Prostate gland (tissue), 2 donors: Measurements from ENCODE around the gene NBEA. TPM values are rescaled to one million over a fixed set of nuclear protein-coding genes. Genes with fewer than 3 reads are reported as not detected.

Experiments
- DNase-seq: peaks from one replicate; pipeline ENCODE4 v3.0.0-alpha.2; 2019; ENCODE audit warnings: low spot score
- H3K27ac ChIP-seq, 2 donors: fragments of 200-600 bp; sonication (generic); 2 replicates each; pipeline ENCODE4 v1.5.1; 2017 to 2019
- H3K27me3 ChIP-seq: fragments of 200-600 bp; sonication (generic); replicated peaks from 2 replicates; pipeline ENCODE4 v1.5.1; 2019; ENCODE audit not compliant: insufficient read depth
- H3K36me3 ChIP-seq, 2 donors: fragments of 200-600 bp; sonication (generic); 1 replicate in 1 of 2; 2 replicates in 1 of 2; pipeline versions ENCODE4 v1.5.1 to v1.8.1; 2017 to 2019
- H3K4me1 ChIP-seq: fragments of 200-600 bp; sonication (generic); replicated peaks from 2 replicates; pipeline ENCODE4 v1.5.1; 2019
- H3K4me3 ChIP-seq, 2 donors: fragments of 200-600 bp; sonication (generic); 2 replicates each; pipeline ENCODE4 v1.5.1; 2017 to 2019
- H3K9me3 ChIP-seq: fragments of 200-600 bp; sonication (generic); 2 replicates; pipeline ENCODE4 v1.5.1; 2017
- POLR2A ChIP-seq: fragments of 450-650 bp; IDR thresholded peaks from one replicate; pipeline ENCODE4 v1.6.1; 2016; ENCODE audit warnings: antibody characterized with exemption, mild to moderate bottlenecking
- POLR2AphosphoS5 ChIP-seq: sonication (generic); formaldehyde crosslinking; IDR thresholded peaks from one replicate; pipeline ENCODE4 v1.6.1; 2017; ENCODE audit warnings: antibody characterized with exemption
- WGBS: methylation state at CpG from one replicate; pipeline ENCODE4 v1.1.5; 2018; 5-methylcytosine and 5-hydroxymethylcytosine counted together
- intact Hi-C: fragments of 100-400 bp; cut with DNase I; formaldehyde crosslinking; loops from one replicate; pipeline ENCODE4 v1.14.2; 2022
- total RNA-seq, 2 donors: library from RNA; depleted of rRNA; stranded (reverse); fragments of >200 nt; gene quantifications; one replicate each; pipeline ENCODE4 v1.1.0, GENCODE V29; 2016
- TF ChIP-seq, protein P1 (sequence below), 4 experiments: fragments of 200-600 bp in 2 of 4; fragments of 450-650 bp in 2 of 4; sonication (generic) in 2 of 4; IDR thresholded peaks; 1 replicate in 3 of 4; 2 replicates in 1 of 4; pipeline ENCODE4 v1.5.1; 2016 to 2019; ENCODE audit warnings: antibody characterized with exemption in 4 of 4, mild to moderate bottlenecking in 2 of 4, moderate library complexity in 2 of 4

The NBEA gene
- total RNA-seq, 2 donors from 2014 or later: 13.6 to 16.9 TPM

DNA sequence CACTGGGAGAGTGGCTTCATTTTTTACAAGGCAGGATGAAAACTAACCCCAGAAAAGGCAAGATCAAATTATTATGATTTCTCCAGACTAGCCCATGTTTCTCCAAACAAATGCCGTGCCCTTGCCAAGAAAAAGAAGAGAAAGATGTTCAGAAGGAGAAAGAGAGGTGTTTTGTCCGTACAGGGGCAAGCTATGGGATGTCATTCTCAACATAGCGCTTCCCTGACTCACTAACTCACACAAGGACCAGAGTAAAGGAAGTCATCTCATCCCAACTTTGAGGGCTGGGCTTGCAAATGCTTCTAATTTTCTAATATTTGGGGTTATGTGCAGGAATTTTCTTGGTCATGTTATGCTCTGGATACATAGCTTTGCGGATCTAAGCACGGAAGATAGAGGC is 758.6 kb downstream of the NBEA start:
- intact Hi-C loops: loop anchor here (5.0 kb wide), 1 partner anchor 257 kb away; no protein-coding TSS in a partner anchor
- Histone ChIP-seq H3K27me3 (no peaks in the 10 kb centered on the region), H3K9me3 (no peaks in the 10 kb centered on the region), H3K27ac (peak overlapping the region; percentile 2 to 42), H3K4me3 (no peak overlapping the region), H3K36me3 (no peaks in the 10 kb centered on the region), H3K4me1 (no peaks in the 10 kb centered on the region)
- 58% methylated on average over 5 of the region's 5 CpGs for WGBS
- DNase-seq: no peak
- TF ChIP-seq POLR2AphosphoS5 (no peak), POLR2A (no peak)
- TF ChIP-seq, protein P1, sequence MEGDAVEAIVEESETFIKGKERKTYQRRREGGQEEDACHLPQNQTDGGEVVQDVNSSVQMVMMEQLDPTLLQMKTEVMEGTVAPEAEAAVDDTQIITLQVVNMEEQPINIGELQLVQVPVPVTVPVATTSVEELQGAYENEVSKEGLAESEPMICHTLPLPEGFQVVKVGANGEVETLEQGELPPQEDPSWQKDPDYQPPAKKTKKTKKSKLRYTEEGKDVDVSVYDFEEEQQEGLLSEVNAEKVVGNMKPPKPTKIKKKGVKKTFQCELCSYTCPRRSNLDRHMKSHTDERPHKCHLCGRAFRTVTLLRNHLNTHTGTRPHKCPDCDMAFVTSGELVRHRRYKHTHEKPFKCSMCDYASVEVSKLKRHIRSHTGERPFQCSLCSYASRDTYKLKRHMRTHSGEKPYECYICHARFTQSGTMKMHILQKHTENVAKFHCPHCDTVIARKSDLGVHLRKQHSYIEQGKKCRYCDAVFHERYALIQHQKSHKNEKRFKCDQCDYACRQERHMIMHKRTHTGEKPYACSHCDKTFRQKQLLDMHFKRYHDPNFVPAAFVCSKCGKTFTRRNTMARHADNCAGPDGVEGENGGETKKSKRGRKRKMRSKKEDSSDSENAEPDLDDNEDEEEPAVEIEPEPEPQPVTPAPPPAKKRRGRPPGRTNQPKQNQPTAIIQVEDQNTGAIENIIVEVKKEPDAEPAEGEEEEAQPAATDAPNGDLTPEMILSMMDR (IDR thresholded peaks at IDR 0.05): no peak

DNA sequence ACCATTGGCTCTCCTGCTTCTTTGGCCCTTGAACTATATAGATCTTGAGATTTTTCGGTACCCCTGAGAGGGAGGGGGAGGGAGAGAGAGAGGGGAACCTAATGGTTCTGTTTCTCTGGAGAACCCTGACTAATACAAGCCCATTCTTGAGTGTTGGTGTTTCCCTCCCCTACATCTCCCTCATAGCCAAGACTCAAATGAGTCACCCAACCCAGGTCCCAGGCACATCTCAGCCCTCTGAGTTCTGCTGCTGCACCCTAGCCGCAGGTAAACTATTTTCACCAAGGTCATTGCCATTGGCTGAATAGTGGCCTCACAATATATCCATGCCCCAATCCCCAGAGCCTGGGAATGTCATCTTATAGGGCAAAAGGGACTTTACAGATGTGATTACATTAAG is 760.2 kb downstream of the NBEA start:
- WGBS: 89% methylated on average over 2 of the region's 2 CpGs
- no peak for DNase-seq
- intact Hi-C loops: loop anchor here (5.0 kb wide), 1 partner anchor 255 kb away; no protein-coding TSS in a partner anchor
- no peak overlapping the region for H3K4me3 ChIP-seq
- H3K27ac ChIP-seq: no peak overlapping the region
- no peaks in the 10 kb centered on the region for H3K4me1 ChIP-seq
- H3K27me3 ChIP-seq: no peaks in the 10 kb centered on the region
- TF ChIP-seq POLR2AphosphoS5 (no peak), POLR2A (no peak)
- TF ChIP-seq, protein P1 (IDR thresholded peaks at IDR 0.05): no peak
- no peaks in the 10 kb centered on the region for H3K36me3 ChIP-seq
- no peaks in the 10 kb centered on the region for H3K9me3 ChIP-seq

DNA sequence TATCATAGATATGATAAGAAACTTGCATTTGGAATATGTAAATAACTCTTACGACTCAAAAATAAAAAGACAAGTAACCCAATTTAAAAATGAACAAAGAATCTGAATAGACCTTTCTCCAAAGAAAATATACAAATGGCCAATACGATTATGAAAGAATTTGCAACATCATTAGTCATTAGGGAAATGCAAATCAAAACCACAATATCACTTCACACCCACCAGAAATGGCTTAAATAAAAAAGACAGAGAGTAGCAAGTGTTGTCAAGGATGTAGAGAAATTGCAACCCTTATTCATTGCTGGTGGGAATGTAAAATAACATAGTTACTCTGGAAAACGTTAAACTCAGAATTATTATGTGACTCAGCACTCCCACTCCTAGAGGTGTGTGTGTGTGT is 761.0 kb downstream of the NBEA start:
- Histone ChIP-seq H3K27me3 (no peaks in the 10 kb centered on the region), H3K9me3 (no peaks in the 10 kb centered on the region), H3K27ac (no peak overlapping the region), H3K36me3 (no peaks in the 10 kb centered on the region), H3K4me1 (no peaks in the 10 kb centered on the region), H3K4me3 (no peak overlapping the region)
- intact Hi-C loops: loop anchor here (5.0 kb wide), 1 partner anchor 254 kb away; no protein-coding TSS in a partner anchor
- no peak for DNase-seq
- no peak for TF ChIP-seq POLR2A
- WGBS: 67% methylated on average over 3 of the region's 3 CpGs

DNA sequence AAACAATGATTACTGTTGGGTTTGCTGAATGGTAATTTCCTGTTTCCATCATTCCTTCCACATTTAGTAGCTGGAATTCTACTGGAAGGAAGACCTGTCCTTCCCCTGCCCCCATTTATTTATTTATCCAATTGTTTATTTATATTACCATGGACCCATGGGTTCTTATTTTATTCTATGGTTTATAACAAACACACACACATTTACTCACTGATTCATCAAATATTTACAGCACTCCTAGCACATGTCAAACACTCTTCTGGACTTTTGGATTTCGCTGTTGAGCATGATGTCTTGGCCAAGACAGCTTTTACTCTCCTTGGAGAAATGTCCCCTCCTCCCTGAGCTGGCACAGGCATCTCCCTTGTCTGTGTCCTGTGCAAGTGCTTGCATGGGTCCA is 762.3 kb downstream of the NBEA start:
- no peak overlapping the region for H3K4me3 ChIP-seq
- no peak for DNase-seq
- no peaks in the 10 kb centered on the region for H3K4me1 ChIP-seq
- H3K36me3 ChIP-seq: no peaks in the 10 kb centered on the region
- H3K27me3 ChIP-seq: no peaks in the 10 kb centered on the region
- no peak overlapping the region for H3K27ac ChIP-seq
- 55% methylated on average over 1 of the region's 1 CpG for WGBS
- intact Hi-C loops: loop anchor here (5.0 kb wide), 1 partner anchor 253 kb away; no protein-coding TSS in a partner anchor
- TF ChIP-seq, protein P1 (IDR thresholded peaks at IDR 0.05): no peak
- TF ChIP-seq POLR2AphosphoS5: no peak
- no peak for TF ChIP-seq POLR2A
- H3K9me3 ChIP-seq: no peaks in the 10 kb centered on the region

DNA sequence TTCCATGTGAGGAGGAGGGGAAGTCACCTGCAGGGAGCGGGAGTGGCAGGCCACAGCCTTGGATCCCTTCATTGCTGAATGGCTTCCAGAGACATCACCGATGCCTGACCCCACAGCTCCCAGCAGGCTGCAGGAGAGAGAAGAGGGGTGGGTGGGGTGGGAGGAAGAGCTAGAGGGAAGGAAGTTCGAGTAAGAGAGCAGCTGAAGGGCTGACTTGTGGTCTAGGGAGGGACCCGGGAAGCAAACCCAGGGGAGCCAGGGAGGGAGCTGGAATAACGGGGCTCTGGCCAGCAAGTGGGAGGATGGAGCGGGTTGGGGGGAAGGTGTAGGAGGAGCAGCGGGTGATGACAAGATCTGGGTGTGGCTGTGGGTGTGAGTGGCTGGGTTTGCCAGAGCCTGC is 764.2 kb downstream of the NBEA start:
- no peaks in the 10 kb centered on the region for H3K27me3 ChIP-seq
- intact Hi-C loops: no loop called here

More for the DNA sequence above, 764.2 kb downstream of the NBEA start:
- Histone ChIP-seq H3K36me3 (no peaks in the 10 kb centered on the region), H3K9me3 (no peaks in the 10 kb centered on the region), H3K4me1 (no peaks in the 10 kb centered on the region), H3K27ac (no peak overlapping the region), H3K4me3 (no peak overlapping the region)
- TF ChIP-seq POLR2A (no peak), POLR2AphosphoS5 (no peak)
- TF ChIP-seq, protein P1 (IDR thresholded peaks at IDR 0.05): no peak
- no peak for DNase-seq
- 87% methylated on average over 7 of the region's 7 CpGs for WGBS
